GM12891 (cell line): ENCODE data around the gene TEX51. TPM values are rescaled to one million over a fixed set of nuclear protein-coding genes. Genes with fewer than 3 reads are reported as not detected.

Experiments used
- DNase-seq: peaks from one replicate; pipeline ENCODE4 v3.0.0; 2011; ENCODE audit warnings: low spot score; ENCODE audit not compliant: insufficient read length
- FAIRE-seq: peaks from 2 replicates; lab custom pipeline; 2011; peaks lifted over from hg19 to GRCh38; lab: Jason Lieb, UNC
- PAX5 ChIP-seq: IDR thresholded peaks from 2 replicates; pipeline ENCODE4 v1.6.1; 2011; ENCODE audit warnings: low read length, moderate library complexity, mild to moderate bottlenecking; ENCODE audit not compliant: insufficient read depth, severe bottlenecking
- POLR2A ChIP-seq: IDR thresholded peaks from 2 replicates; pipeline ENCODE4 v1.6.1; 2011; ENCODE audit warnings: low read depth, low read length, control low read depth
- POLR2AphosphoS5 ChIP-seq: IDR thresholded peaks from 2 replicates; pipeline ENCODE4 v1.6.1; 2011; ENCODE audit warnings: low read depth, low read length, control low read depth
- POU2F2 ChIP-seq: IDR thresholded peaks from 2 replicates; pipeline ENCODE4 v1.6.1; 2011; ENCODE audit warnings: low read depth, mild to moderate bottlenecking, control low read depth, low read length, moderate library complexity
- SPI1 ChIP-seq: IDR thresholded peaks from 2 replicates; pipeline ENCODE4 v1.6.1; 2011; ENCODE audit warnings: low read depth, low read length, control low read depth
- TAF1 ChIP-seq: IDR thresholded peaks from 2 replicates; pipeline ENCODE4 v1.6.1; 2011; ENCODE audit warnings: low read depth, low read length, control low read depth
- polyA plus RNA-seq: library from polyadenylated mRNA; unstranded; fragments of >200 nt; gene quantifications from one replicate; pipeline ENCODE4 v1.2.1, GENCODE V29; 2012; ENCODE audit warnings: low read depth, missing spikeins, inconsistent platforms; ENCODE audit not compliant: missing spikeins

Gene TEX51
- polyA plus RNA-seq: not detected

- TF ChIP-seq POLR2AphosphoS5: no peak
- TF ChIP-seq SPI1: no peak
- no peak for TF ChIP-seq POU2F2
- TF ChIP-seq TAF1: no peak
- no peak for TF ChIP-seq POLR2A
- TF ChIP-seq PAX5: no peak
- DNase-seq (no peak), FAIRE-seq (no peak)
Observed at GRCh38 chr2:126898636-126899035, at the start of gene TEX51. Gene TEX51 (plus strand): TSS chr2:126898890. CDS start chr2:126898919, 29 bp downstream.

- no peak for TF ChIP-seq SPI1
- no peak for TF ChIP-seq POLR2A
- TF ChIP-seq POLR2AphosphoS5: no peak
- no peak for TF ChIP-seq PAX5
- no peak for TF ChIP-seq POU2F2
- TF ChIP-seq TAF1: no peak
- DNase-seq (no peak), FAIRE-seq (no peak)
Observed at GRCh38 chr2:126849054-126849453, 49.6 kb upstream of the TEX51 start.

GRCh38 chr2:126849486-126849885, 49.2 kb upstream of the TEX51 start:
- DNase-seq: no peak
- FAIRE-seq: no peak
- TF ChIP-seq POLR2AphosphoS5 (no peak), POLR2A (no peak), TAF1 (no peak), PAX5 (no peak), SPI1 (no peak), POU2F2 (no peak)

- TF ChIP-seq POLR2A (no peak), PAX5 (no peak), POLR2AphosphoS5 (no peak), POU2F2 (no peak), TAF1 (no peak), SPI1 (no peak)
Observed at GRCh38 chr2:126849991-126850535, 48.6 kb upstream of the TEX51 start.

GRCh38 chr2:126850940-126851339, 47.8 kb upstream of the TEX51 start:
- TF ChIP-seq PAX5 (no peak), POLR2A (no peak), SPI1 (no peak), POU2F2 (no peak), TAF1 (no peak), POLR2AphosphoS5 (no peak)
- FAIRE-seq (no peak), DNase-seq (no peak)

More at GRCh38 chr2:126849991-126850535, 48.6 kb upstream of the TEX51 start:
- DNase-seq (no peak), FAIRE-seq (no peak)

- no peak for TF ChIP-seq SPI1
- TF ChIP-seq PAX5: no peak
- TF ChIP-seq POLR2A: no peak
- TF ChIP-seq POU2F2: no peak
- TF ChIP-seq POLR2AphosphoS5: no peak
- TF ChIP-seq TAF1: no peak
- no peak for DNase-seq
- FAIRE-seq: no peak
Observed at GRCh38 chr2:126851756-126852155, 46.9 kb upstream of the TEX51 start.

- FAIRE-seq (no peak), DNase-seq (no peak)
- TF ChIP-seq POU2F2 (no peak), POLR2A (no peak), TAF1 (no peak), SPI1 (no peak), PAX5 (no peak), POLR2AphosphoS5 (no peak)
Observed at GRCh38 chr2:126852361-126852760, 46.3 kb upstream of the TEX51 start.

GRCh38 chr2:126855606-126856005, 43.1 kb upstream of the TEX51 start:
- FAIRE-seq: no peak
- no peak for TF ChIP-seq SPI1
- no peak for TF ChIP-seq TAF1
- TF ChIP-seq POLR2A: no peak
- no peak for TF ChIP-seq POU2F2
- TF ChIP-seq POLR2AphosphoS5: no peak
- TF ChIP-seq PAX5: no peak

GRCh38 chr2:126856403-126856802, 42.3 kb upstream of the TEX51 start:
- no peak for DNase-seq
- FAIRE-seq: no peak
- TF ChIP-seq SPI1 (no peak), PAX5 (no peak), POLR2AphosphoS5 (no peak), POLR2A (no peak), POU2F2 (no peak), TAF1 (no peak)

More at GRCh38 chr2:126855606-126856005, 43.1 kb upstream of the TEX51 start:
- DNase-seq: no peak

- TF ChIP-seq PAX5: no peak
- no peak for TF ChIP-seq SPI1
- no peak for TF ChIP-seq POLR2AphosphoS5
- no peak for TF ChIP-seq TAF1
- no peak for TF ChIP-seq POU2F2
- TF ChIP-seq POLR2A: no peak
- FAIRE-seq (no peak), DNase-seq (no peak)
Observed at GRCh38 chr2:126857502-126857901, 41.2 kb upstream of the TEX51 start.
